Epithelial cell of esophagus (primary cell): ENCODE measurements around the gene MTNR1B.

Source experiments
- DNase-seq: peaks from one replicate; pipeline ENCODE4 v3.0.0; 2010; ENCODE audit warnings: low read depth
- H3K4me3 ChIP-seq: 2 replicates; pipeline ENCODE4 v1.5.1; 2011; ENCODE audit warnings: mild to moderate bottlenecking, low read length, control low read depth
- TF ChIP-seq, protein P1 (sequence below): IDR thresholded peaks from 2 replicates; pipeline ENCODE4 v1.5.1; 2011; ENCODE audit warnings: low read depth, mild to moderate bottlenecking, low read length, control low read depth, inconsistent platforms; ENCODE audit not compliant: insufficient read depth; ENCODE audit errors: missing control alignments

Gene MTNR1B

DNA sequence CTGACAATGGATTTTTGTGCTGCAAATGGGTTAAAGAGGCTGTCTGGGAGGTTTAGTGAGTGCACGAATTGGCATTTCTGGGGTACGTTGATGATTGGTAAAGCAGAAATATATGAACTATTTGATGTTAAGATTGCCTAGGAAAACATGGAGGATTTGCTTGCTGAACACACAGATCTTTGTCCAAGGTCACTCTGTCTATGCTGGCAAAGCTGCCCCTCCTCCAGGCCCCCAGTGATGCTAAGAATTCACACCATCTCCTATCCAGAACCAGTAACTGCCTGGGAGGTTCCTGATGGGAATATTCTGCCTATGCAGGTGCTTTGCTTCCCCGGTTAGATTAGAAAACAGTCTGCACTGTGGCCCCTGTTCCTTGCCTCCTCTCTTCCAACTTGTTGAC is 5.8 kb downstream of the MTNR1B start:
- TF ChIP-seq, protein P1, sequence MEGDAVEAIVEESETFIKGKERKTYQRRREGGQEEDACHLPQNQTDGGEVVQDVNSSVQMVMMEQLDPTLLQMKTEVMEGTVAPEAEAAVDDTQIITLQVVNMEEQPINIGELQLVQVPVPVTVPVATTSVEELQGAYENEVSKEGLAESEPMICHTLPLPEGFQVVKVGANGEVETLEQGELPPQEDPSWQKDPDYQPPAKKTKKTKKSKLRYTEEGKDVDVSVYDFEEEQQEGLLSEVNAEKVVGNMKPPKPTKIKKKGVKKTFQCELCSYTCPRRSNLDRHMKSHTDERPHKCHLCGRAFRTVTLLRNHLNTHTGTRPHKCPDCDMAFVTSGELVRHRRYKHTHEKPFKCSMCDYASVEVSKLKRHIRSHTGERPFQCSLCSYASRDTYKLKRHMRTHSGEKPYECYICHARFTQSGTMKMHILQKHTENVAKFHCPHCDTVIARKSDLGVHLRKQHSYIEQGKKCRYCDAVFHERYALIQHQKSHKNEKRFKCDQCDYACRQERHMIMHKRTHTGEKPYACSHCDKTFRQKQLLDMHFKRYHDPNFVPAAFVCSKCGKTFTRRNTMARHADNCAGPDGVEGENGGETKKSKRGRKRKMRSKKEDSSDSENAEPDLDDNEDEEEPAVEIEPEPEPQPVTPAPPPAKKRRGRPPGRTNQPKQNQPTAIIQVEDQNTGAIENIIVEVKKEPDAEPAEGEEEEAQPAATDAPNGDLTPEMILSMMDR, result no peak
- no peak for DNase-seq
- H3K4me3 ChIP-seq, result no peak overlapping the region

DNA sequence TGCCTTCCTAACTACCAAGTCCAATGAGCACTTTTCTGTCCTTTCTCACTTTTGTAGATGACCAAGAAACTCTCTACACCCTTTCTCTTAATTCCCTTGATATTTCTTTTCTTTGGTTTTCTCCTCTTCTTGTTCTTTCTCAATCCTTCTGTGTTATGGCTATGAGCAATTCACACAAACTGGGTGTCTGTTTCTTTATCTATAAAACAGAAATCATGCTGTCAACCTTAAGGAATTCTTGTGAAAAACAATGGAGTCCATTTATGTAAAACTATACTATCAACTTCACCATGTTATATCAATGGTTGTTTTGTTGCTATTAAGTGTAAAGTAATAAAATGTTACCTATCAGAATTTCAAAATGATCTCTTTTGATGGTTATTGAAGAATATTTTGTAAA is 7.2 kb downstream of the MTNR1B start:
- no peak for DNase-seq

DNA sequence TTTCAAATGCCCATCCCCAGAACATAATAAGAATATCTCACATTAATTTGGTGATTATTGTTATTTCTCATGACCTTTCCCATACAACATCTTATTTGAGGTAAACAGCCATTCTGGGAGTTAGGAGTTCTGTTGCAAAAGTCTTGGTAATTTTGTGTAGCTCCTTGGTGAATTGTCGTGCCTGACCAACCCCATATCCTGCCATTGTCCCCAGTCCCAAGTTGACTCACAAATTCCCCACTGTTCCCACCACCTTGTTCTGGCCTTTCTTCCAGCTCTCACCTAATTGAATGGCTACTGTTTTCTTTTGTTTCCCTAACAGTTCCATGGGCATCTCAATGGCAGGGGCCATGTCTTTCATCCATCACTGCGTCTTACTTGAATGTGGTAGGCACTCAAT is 8.0 kb downstream of the MTNR1B start:
- H3K4me3 ChIP-seq, result no peak overlapping the region
- no peak for DNase-seq
- TF ChIP-seq, protein P1, result no peak

More for the DNA sequence above, 7.2 kb downstream of the MTNR1B start:
- no peak overlapping the region for H3K4me3 ChIP-seq
- TF ChIP-seq, protein P1, result no peak

DNA sequence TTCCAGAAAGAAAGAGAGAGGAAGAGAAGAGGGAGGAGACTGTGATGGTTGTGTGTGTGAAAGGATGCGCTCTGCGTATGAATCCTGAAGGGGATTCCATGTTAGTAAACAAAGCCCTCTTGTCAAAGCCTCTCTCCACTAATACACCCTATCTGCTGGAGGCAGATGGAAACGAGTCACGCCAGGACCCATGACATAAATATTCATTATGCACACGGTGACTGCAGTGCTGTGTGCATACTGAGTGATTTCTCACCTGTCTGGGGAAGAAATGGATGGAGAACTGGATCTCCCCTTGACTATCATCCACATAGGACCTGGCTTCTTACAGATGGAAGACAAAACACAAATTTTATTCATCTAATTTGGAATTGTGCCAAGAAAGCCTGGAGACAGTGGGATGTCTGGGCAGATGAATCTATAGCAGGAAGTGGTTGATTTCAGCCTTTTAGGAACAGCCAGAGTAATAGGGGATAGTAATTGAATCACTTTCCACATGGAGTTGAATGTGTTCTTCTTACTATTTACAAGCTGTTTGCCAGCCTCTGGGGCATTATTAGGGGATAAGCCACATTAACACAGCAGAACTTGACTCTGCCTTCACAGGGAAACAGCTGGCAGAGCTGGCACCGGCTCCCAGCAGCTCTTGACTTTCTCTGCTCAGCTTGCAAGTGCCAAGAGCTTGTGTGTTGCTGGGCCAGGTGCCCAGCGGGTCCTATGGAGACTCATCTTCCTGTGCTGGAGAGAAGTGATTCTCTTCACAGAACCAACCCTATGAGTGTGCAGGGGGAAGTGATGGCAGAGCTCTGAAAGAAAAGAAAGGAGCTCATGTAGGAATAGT is 9.0 kb downstream of the MTNR1B start:
- DNase-seq, result peak; percentile 45
- H3K4me3 ChIP-seq, result no peak overlapping the region
- TF ChIP-seq, protein P1, result no peak

DNA sequence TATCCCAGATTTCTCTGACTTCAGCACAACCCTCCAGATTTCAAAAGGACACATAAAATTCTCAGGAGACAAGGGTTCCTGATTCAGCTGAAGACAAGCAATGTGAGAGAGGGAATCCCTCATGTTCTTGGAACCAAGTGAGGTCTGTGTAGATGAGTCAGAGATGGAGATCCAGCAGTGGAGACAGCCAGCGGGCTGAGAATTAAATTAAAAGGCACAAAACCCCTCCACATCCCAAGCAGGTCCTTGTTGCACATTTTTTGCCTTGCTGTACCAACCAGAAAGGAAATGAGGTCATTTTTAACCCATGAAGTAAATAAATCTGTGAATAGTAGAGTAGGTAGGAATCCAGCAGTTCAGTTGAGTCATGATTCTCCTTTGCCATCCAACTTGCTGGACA is 9.7 kb downstream of the MTNR1B start:
- TF ChIP-seq, protein P1, result no peak
- H3K4me3 ChIP-seq, result no peak overlapping the region
- DNase-seq, result peak; percentile 53

DNA sequence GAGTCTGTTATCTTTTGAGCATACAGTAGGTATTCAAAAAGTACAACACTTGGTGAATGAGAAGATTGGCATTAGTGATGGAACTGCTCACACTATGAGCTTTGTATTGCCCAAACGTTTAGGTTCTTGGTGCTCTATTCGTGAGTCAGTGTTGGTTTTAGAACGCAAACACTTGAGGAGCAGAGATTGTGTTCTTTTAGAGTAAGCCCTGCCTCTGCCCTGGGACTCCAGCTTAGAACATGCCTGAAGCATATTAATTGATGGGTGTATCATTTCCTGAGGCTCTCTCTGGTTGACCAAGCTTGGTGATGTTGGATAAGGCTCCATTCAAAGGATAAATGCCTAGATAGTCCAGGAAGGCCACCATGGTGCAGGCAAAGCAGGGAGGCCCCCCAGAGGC is 10.9 kb downstream of the MTNR1B start:
- TF ChIP-seq, protein P1, result no peak
- peak; percentile 45 for DNase-seq
- H3K4me3 ChIP-seq, result no peak overlapping the region

DNA sequence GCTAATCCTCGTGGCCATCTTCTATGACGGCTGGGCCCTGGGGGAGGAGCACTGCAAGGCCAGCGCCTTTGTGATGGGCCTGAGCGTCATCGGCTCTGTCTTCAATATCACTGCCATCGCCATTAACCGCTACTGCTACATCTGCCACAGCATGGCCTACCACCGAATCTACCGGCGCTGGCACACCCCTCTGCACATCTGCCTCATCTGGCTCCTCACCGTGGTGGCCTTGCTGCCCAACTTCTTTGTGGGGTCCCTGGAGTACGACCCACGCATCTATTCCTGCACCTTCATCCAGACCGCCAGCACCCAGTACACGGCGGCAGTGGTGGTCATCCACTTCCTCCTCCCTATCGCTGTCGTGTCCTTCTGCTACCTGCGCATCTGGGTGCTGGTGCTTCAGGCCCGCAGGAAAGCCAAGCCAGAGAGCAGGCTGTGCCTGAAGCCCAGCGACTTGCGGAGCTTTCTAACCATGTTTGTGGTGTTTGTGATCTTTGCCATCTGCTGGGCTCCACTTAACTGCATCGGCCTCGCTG is 12.1 kb downstream of the MTNR1B start:
- TF ChIP-seq, protein P1, result no peak
- no peak overlapping the region for H3K4me3 ChIP-seq
- DNase-seq, result no peak
